Inferior parietal cortex (tissue), 1 donor: ENCODE measurements around the gene PARM1.
"Not testable (repeated sequence)": the region's sequence is repeated elsewhere in the genome, so short reads cannot be mapped to it uniquely, and the experiment has no call there.

Experiments used
- DNase-seq: peaks from one replicate; pipeline ENCODE4 v3.0.0-alpha.2; 2016; ENCODE audit errors: extremely low spot score

PARM1 gene

DNA sequence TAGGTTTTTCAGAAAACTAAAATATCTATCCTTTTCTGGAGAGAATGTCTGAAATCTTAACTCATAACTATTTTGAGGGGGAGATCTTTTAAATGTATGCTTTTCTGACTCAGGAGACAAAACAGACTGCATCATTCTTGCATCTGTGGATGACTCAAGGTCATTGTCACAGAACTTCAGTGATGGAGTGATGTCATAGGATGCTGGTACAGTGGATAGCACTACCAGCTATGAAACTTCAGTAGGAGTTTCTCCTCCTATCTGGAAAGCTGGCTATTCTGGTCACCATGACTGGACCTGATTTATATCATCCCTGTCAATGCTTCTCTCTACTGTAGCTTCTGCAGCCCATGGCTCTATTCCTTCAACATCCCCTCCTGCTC, 50.3 kb downstream of the PARM1 start:
- DNase-seq, result no peak

GRCh38 chr4:74990276-74990875, 57.5 kb downstream of the PARM1 start:
- DNase-seq, result no peak

DNA sequence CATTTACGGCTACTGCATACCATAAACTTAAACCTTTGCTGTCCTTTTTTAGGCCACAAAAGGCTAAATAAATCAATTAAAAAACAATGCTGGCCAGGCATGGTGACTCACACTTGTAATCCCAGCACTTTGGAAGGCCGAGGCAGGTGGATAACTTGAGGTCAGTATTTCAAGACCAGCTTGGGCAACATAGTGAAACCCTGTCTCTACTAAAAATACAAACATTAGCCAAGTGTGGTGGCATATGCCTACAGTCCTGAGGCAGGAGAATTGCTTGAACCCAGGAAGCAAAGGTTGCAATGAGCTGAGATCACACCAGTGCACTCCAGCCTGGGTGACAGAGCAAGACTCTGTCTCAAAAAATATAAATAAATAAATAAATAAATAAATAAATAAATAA, 61.5 kb downstream of the PARM1 start:
- not testable (repeated sequence) for DNase-seq

- no peak for DNase-seq
These were observed 64.1 kb downstream of the PARM1 start for GRCh38 chr4:74996996-74997395.

DNA sequence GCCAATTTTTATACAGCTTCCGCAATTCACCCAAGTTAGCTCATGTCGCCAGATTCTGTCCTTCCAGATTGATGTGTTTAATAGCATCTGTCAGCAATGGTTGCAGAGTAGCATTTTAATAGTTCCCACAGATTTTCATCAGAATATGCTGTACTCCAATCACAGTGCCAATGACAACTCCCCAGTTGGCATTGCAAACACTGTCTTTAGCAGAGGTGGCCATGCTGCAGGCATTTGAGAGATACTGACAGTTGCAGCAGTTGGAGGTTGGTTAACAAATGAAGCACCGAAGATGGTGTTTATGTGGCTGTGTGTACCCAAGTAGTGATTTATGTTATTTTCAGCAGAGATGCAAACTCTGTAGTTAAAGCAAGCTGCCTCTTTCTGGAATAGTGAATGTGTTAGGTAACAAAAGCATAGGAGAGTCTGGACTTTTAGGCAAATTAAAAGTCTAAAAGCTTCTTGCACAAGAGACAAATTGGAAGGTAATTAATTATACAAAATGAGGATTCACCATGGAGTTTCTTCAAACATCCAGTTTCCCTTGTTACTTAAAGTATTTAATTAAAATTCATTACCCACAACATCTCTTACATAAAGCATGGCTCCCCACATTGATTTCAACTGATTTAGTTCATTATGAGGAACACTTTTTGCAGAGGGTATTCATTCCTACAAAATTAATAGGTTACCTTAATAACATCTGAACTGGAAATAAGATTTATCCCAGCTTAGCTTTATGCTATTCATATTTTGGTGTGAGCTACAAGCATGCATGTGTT, 65.2 kb downstream of the PARM1 start:
- peak; percentile 50 for DNase-seq

DNA sequence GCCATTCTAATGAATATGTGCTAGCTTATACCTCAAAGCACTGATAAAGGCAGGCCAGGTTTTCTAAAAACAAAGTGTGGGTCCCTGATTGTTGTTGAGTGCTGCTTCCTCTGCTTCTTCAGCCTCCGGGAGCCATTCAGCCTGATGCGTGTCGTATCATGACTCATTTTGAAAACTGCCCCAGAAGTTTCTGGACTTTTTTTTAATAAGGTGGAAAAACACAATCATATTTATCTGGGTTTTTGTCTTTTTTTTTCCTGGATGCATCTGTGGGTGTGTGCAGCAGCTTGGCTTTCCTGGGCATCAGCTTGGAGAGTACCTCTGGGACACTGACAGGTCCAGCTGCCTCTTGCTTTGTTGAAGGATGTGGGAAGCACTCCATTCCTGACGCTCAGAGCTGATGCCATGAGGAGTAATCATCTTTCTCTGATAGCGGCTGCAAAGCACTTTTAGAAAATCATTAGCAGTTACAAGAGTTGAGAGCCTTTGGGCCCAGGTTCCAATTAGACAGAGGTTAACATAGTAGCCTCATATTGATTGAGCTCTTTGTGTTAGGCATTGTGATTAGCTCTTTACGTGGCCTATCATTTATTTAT, 66.9 kb downstream of the PARM1 start:
- DNase-seq, result no peak

DNA sequence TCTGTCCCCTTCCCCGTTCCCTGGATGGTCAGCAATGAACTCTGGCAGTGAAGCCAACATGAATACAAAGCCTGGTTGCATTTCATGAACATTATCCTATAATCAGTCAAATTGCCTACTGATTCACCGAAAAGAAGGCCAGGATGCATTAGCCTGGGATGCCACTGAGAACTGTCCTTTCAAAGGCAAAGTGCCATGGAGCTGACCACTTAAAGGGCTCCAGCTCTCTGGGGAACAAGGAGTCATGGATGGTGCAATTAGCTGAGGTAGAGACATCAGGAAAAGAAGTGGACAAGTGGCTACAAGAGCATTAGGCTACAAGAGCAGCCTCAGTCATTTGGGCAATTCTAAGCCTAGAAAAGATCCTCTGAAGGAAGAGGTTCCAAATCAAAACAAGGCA, 69.0 kb downstream of the PARM1 start:
- DNase-seq, result no peak

DNA sequence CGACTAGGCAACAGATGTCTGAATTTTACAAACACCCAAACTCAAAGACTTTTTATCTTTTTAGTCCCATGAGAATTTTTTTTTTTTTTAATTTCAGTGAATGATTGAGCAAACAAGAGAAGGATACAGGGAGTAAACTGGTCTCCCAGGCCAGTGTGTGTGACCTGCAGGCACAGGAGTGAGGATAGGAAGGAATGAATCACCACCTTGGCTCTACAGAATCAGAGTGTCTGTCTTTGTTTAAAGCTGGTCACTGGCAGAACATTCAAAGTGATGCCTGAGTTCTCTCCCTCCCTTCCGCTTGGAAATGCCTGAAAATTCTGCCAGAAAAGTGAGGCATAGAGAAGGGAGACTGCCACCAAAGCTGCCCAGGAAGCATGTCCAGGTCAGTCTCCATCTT, 69.5 kb downstream of the PARM1 start:
- no peak for DNase-seq

GRCh38 chr4:75003979-75004378, 71.1 kb downstream of the PARM1 start:
- no peak for DNase-seq

DNA sequence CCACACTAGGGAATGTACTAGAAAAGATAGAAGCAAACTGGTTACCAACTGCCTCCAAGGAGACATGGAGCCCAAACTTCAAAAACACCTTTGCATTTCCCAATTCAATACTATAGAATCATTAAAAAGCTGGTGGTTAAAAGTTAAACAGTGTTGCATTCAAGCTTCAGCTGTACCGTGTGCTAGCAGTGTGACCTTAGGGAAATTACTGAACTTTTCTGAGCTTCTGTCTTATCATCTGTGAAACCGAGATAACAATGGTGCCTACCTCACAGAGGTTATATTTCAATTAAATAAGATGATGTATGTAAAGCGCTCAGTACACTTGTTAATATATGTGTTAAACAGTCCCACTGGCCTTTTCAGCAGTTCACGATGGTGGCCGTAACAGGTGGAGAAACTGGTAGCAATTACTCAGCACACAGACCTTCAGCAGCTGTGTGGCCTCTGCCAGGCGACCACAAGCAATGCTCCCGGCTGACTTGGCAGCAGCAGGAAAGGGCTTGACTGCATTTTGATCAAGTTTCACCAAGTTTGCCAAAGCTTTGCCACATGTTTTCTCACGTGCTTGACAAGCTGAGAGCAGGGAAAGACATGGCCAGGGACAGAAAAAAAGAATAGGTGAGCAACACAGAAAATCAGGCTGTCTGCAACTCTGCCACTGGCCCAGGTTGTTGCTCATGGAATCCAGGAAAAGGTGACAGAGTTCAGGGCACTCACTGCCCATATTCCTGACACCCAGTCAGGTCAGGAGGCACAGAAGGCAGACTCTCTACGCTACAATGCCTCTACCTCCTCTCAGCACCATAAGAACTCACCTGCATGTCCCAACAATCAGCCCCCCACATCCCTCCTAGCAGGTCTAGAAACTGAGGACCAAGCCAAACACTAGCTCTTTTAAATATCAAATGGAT, 72.1 kb downstream of the PARM1 start:
- DNase-seq, result no peak

DNA sequence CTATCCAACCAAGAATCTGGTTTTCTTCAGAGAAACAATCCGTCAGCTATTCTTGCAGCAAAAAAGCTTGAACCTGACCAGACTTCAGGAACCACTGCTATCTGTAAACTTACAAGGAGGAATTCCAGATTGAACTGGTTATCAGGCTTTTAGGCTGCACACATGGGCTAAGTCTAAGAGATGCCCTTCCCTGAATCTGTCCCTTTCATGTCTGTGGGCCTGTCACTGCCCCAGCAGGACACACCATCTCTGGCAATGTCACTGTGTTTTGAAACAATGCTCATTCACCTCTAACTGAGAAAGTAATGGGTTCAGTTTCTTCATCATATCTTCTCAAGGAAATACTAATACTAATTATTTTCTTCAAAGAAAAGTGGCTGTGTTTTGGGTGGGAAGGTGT, 72.8 kb downstream of the PARM1 start:
- DNase-seq, result no peak

- DNase-seq, result no peak
These were observed 75.0 kb downstream of the PARM1 start for GRCh38 chr4:75007891-75008290.

GRCh38 chr4:75009138-75009537, 76.2 kb downstream of the PARM1 start:
- DNase-seq, result no peak

GRCh38 chr4:75011131-75011795, 78.3 kb downstream of the PARM1 start:
- no peak for DNase-seq

- no peak for DNase-seq
These were observed 82.7 kb downstream of the PARM1 start for GRCh38 chr4:75015627-75016026.

GRCh38 chr4:75016472-75016871, 83.6 kb downstream of the PARM1 start:
- DNase-seq, result no peak

- DNase-seq, result no peak
These were observed 86.0 kb downstream of the PARM1 start for GRCh38 chr4:75018811-75019479.

DNA sequence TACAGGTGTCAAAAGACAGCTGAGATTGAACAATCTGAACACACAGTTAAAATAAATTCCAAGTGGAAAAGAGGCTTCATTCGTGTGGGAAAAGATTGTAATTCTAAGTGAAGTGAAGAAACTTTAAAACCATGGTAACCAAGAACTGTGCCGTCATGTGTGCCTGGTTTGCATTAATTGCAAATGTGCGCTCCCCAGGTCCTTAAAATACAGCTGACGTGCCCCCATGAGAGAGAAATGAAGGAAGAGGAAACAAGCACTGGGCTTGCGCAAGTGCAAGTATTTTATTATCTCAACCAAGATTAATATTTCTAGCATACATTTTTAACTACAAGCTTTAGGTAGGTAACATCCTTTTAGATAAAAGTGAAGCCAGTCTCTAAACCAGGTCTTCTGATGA, 92.5 kb downstream of the PARM1 start:
- DNase-seq, result no peak

GRCh38 chr4:75028196-75028854, 95.4 kb downstream of the PARM1 start:
- no peak for DNase-seq

GRCh38 chr4:75030028-75030427, 97.1 kb downstream of the PARM1 start:
- no peak for DNase-seq
